ENCODE data around the gene USP49.
"Not testable (repeated sequence)": the region's sequence is repeated elsewhere in the genome, so short reads cannot be mapped to it uniquely, and the experiment has no call there.

USP49 gene

DNA sequence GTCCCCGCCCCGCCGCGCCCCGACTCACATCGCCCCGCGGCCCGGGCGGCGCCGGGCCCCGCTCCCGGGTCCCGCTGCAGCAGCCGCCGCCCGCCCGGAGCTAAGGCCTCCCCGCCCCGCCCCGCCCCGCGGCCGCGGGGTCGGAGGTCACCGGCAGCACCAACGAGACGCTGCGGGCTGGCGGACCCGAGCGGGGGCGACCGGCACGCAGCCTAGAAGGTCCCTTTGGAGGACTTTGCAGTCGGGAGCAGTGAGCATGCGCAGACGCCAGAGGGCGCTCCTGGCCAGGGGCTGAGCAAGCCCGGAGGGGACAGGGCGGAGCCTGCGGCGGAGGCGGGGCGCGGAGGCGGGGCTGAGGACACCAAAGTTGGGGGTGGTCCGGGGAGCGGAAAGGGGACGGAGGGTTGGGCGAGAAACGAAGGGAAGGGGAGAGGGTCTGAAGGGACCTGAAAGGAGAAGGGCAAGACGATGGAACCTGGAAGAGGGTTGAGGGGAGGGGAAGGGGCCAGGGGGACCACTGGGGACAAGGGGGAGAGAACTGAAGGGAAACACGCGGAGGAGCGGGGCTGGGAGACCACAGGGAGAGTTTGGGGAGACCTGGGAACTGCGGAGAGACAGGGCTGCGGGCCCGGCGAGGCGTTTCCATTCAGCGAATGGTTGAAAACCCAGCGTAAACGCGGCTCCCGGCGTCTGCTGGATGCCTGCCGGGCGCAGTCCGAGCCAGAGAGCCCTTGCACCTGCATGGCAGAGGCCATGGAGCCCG is 115.2 kb downstream of the USP49 start, which contains the start of gene FRS3:
FRS3 (minus strand) TSS at position 113 of the 763 bp plus-strand sequence. CDS start 2,913 bp downstream, outside the sequence.
- DNase-seq (ENCODE audit: low read depth in 3 of 3), result peak; percentile 98 to 100 (median 99)

DNA sequence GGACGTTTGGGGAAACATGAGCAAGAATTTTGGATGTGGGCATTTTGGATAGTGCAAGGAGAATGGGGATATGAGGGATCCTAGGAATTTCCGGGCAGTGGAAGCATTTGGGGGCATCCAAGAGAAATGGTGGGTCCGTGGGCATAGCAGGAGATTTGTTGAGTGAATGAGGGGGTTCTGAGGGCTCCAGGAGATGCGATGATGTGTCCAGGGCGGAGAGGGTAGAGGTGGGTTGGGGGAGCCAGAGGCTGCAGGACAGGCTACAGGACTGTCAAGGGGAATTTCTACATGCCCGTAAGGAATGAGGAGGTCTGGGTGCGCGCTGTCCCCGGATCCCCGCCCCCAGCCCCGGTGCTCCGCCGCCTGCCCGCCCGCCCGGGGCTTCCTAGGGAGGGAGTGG is 115.8 kb downstream of the USP49 start:
- no peak for DNase-seq (ENCODE audit: low read depth in 3 of 3)

DNA sequence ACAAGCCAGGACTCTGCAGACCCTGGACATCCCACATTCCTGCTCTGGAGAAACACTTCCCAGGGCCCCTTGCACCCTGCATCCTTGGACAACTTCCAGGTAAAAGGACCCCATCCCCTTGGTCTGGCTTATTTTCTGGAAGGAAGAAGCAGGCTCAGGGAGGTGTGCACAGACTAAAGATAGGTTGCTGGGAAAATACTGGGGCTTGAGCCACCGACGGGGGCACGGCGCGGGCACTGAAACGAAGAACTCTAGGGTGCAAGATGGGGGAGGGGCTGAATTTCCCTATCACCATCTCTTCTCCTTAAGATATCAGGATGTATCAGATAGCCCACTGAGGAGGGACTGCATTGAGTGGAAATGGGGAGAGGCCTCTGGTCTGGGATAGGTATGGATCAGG is 116.3 kb downstream of the USP49 start:
- DNase-seq (ENCODE audit: low read depth in 3 of 3), result no peak

DNA sequence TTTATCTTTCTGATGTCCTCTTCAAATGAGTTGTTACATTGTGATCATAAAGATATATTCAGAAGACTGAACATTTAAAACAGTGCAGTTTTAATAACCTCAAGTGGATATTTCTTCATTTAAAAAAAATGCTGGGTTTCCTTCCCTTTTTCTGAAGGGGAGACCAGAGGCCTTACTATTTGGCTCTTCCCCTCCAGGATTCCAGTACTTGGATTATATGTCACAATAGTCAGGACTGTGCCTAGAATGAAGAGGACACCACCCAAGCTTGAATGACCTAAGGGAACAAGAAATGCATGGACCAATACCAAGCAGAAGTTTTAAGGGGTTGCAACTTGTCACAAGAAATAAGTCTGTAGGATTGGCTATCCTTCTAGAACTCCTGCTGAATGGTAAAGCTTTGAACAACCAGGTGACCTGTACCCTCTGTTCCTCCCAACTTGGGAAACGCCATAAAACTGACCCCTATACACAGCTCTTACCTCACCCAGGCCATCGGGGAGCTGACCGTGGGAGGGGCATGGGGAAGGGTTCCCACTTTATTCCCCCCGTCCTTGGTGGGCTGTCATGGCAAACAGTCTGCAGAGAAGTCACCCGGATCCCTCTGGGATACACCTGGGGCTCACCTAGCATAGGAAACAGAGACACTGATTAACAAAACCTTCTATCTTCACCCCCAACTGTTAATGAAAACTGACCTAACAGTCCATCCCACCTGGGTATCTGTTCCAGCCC is 117.5 kb downstream of the USP49 start:
- no peak for DNase-seq (ENCODE audit: low read depth in 3 of 3)

DNA sequence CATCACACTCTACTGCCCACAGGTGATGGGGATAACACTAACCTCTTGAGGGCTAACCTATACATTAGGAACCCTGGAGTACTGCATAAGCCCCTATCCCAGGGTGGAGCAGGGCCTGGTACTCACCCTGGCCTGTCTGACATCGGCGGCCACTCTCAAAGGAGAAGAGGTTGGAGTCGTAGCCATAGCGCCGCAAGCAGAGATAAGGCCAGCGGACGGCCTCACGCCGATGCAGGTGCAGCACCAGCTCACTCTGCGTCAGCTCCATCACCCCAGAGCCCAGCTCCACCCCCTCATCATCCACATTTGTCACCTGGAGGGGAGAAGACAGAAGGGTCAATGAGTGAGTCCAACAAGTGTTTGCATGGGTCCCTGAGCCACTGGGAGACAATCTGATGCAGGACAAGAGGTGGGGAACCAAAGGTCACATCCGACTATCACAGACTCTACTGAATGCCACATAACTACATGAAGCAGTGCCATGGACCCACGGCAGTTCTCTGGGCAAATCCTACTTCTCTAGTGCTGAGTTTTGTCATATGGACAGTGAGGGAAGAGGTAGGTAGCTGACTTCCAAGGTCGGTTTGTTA is 119.8 kb downstream of the USP49 start:
- no peak for DNase-seq (ENCODE audit: low read depth in 3 of 3)

DNA sequence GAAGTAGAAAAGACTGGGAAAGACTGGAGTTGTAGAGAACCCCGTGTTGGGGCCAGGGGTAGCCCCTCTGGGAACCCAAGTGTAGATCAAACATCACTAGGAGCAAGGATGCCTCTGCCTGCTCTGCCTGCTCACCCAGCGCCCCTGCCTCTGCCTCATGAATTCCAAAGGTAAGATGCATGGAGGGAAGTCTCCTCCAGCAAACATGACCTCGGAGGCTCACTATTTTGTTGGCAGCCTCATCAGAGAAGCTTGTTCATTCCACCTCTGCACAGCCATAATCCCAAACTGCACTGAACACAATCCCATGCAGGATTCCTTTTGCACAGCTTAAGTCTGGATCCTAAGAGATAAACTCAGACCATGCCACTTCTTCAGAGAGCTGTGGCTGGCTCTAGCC is 120.3 kb downstream of the USP49 start:
- no peak for DNase-seq (ENCODE audit: low read depth in 3 of 3)

DNA sequence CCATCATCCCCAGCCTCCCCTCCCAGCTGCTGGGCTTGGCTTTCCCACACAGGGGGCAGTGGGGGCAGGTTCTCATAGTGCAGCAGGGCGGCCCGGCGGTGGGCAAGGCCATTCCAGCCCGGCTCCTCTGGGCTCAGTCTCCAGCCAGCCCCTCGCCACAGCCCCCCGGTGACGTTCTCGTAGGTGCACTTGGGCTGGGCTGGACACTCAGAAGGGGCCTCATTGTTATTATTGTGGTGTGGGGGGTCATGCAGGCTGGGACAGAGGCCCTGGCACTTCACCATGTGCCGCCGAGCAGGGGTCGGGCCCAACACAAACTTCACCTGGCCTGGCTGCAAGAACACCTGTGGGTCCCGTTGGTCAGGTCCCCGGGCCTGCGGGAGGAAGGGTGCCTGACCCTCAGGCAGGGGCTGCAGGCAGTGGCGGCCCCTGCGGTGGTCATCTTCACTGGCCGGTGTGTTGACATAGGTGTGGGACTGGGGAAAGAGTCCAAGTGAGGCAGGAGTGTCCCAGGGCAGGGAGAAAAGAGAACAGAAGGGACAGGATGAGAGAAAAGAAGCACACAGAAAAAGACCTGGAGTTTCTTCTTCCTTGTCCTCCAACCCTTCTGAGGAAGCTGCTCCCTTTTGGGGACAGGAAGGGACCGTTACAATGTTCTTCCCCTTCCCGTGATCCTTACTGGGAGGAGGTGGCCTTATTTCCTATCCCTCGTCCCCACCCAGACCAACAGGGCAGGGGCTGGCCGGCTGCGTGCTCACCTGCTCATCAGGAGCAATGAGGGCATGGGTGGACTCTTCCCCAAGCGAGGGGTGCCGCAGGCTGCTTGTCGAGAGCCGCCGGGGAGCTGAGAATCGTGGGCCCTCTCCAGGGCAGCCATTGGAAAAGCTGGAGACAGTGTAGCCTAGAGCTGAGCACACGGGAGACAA is 123.9 kb downstream of the USP49 start:
- no peak for DNase-seq (ENCODE audit: low read depth in 3 of 3)

DNA sequence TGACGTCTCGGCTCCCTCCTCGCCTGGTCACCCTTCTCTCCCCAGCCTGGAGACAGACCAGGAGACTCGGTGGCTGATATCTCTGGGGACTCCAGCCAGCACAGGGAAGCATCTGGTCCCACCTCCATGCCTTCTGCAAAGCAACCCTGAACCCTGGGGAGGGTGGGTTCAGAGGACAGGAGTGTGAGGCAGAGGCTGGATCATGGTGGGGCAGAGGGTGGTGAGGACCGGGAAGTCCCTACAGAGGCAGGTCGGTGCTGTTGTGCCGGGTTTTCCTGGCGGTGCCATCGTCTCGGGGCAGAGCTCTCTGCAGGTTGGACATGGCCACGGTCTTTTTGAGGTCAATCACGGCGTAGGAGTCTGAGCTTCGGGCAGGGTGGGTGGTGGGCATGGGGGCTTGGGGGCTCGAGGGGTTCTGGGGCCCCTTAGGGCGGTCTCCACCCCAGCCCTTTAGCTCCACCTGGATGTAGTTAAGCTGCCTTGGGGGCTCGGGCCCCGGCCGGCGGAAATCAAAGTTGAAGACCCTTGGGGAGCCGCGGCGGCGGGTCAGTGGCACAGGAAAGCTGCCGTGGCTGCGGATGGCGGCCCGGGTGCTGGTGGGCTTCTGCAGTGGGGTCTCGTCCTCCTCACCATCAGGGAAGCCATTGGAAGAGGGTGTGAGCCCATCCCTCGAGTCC is 124.7 kb downstream of the USP49 start:
- no peak for DNase-seq (ENCODE audit: low read depth in 3 of 3)

DNA sequence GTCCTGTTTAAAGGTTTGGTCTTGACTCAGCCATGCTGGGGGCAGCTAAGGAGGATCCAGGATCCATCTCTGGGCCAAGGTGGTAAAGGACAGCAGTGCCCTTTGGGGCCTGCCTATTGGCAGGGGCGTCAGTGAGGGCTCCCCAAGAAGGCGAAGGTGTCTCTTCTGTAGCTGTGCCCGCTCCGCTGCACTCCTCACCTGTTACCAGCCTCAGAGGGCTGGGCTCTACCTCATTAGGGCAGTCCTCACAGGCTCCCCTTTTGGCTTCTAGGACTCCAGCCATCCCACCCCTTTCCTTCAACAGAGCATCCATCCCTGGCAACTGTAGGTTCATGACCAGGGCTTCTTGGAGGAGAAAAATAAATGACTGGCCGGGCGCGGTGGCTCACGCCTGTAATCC is 125.8 kb downstream of the USP49 start:
- DNase-seq (ENCODE audit: low read depth in 3 of 3), result no peak

DNA sequence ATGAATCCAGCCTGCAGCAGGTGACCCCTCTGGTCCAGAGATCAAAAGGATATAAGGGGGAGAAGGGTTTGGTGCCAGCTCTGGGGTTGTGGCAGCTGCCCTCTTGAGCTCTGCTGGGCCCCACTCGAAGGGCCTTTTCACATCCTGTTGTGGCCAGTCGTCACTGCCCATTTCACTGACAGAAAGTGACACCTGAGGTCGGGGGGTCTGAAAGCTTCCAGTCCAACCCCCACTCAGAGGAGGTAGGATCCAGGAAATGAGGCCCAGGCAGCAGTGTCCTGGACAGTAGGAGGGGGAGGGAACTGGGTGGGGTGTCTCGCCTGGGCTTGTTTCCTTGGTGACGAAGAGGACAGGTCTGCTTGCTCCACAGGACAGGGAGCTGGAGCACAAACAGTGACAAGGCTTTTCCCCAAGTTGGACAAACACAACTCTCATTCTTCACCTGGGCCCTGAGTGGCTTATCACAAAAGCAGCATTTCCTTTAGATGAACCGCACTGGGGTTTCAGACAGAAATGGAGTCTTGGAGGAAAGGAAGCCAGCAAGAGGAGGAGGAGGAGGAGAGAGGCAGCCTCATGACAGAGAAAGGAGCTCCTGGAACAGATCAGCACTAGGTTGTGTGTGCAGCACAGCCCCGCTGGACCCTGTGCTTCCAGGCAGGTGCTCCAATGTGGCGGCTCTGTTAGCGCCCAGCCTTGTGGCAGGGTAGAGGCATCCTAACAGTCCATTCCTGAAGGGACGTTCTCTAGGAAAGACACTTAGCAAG is 126.4 kb downstream of the USP49 start:
- DNase-seq (ENCODE audit: low read depth in 3 of 3), result no peak

DNA sequence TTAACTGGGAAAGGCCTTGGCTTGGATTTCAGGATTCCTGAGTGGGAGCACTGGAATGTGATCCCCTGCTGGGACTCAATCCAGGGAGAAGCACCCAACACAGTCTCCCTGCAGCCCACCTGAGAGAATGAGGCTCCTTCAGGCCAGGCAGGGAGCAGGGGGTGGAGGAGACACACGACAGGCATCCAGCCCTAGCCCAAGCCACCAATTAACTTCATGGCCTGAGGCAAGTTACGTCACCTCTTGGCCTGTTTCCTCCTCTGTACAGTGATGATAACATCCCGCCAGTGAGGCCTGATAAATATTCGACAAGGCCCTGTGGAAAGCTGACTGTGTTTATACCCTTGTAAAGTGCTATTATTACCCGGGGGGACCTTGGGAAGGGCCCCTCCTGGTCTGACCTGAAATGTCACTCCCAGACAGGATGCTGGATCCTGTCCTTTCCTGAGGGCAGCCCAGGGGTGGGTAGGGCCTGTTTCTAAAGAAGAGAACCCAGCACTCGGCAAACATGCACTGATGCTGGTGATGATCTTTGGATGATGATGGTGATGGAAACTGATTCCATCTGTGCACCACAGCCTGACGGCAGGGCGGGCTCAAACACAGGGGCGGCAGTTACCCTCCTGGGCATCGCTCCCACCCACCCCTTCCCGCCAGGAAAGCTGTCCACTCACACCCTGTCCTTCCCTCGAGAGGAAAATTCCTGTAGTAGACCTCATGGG is 127.9 kb downstream of the USP49 start:
- DNase-seq (ENCODE audit: low read depth in 3 of 3), result no peak

DNA sequence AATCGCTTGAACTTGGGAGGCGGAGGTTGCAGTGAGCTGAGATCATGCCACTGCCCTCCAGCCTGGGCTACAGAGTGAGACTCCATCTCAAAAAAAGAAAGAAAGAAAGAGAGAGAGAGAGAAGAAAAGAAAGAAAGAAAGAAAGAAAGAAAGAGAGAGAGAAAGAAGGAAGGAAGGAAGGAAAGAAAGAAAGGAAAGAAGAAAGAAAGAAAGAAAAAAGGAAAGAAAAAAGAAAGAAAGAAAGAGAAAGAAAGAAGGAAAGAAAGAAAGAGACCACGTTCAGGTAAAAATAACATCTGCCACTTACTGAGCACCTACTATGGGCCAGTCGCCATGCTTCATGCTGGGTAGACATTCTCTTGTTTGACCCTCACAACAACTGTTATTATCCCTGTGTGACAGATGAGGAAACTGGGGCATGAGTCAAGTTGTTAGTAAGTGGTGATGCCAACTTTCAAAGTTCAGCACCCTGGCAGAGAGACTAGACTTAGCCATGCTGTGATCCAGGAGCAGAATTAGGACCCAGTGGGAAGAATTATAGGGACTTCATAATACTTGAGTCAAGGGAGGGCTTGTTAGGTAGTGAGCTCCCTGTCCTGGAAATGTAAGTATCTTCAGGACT is 129.0 kb downstream of the USP49 start:
- DNase-seq (ENCODE audit: low read depth in 3 of 3), result not testable (repeated sequence)

DNA sequence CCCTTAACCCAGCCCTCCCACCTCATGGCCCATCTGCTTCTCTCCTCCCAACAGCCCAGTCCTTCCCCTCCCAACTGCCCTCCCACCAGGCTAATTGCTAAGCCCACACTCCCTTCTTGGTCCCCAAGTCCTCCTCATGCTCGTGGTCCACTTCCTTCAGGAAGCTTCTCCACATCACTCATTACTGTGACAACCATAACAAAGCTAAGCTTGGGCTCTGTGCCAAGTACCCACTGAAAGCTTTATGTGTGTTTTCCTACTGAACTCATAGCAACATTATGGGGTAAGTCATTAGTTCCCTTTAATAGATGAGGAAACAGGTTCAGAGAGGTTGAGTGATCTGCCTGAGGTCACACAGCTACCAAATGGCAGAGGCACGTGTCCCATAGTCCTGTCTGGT is 131.7 kb downstream of the USP49 start:
- DNase-seq (ENCODE audit: low read depth in 3 of 3), result no peak

DNA sequence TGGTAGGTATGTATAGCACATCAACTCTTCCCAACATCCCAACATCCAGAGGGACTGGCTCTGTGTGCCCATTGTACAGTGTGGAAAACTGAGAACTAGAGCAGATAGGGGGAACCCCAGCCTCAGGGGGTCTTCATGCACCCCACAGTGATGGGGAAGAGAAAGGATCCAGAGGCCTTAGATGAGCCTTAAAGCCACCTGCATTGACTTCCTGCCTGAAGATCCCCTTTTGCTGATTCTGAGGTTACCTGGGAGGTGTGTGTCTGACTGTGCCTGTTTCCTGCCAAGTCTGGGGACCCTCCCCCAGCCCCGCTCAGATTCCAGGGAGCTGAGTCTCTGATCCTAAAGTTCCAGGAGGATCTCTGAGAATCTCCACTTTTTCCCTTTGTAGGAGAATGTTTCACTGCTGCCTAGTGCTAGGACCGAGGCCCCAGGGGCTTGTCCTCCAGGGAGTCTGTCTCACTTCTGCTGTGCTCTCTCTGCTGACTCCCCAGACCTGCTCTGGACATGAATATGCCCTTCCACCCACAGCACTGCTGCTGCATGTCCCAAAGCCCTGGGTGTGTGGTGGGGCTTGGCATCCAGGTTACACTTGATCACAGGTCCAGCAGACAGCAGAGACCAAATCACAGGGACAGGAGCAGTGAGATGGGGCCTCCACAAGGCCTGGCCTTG is 135.1 kb downstream of the USP49 start:
- no peak for DNase-seq (ENCODE audit: low read depth in 3 of 3)

DNA sequence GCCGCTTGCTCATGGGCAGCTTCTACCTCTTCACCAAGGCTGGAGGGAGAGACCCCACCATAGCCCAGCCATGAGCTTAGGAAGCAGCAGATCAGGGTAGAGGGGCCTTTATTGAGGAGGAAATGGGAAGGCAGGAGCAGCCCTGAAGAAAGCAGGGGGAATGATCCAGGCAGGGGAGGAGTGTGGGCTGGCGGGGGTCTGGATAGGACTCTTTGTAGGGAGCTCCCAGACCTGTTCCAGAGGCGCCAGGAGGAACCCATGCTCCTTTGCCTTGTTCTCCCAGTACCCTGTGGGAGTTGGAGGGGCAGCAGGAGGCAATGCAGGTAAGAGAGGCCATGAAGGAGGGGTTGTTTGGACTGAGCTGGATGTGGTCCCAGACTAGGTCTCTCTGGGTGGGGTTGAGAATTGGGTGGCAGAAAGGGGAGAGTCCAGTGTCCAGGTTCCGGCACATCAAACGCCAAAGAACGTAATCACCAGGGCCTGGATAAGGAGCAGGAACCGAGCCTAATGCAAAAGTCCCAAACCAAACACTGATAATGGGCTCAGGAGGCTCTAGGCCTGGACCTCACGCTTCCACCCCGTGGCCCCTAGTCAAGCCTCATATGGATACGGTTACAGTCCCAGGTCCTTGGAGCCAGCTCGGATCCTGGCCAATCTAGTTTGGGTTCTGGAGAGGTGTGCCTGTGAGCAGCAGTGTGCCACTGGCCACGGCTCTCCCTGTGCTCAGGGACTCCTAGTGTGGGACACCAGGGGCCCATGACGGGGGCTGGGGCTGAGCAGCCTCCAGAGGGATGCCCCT is 135.9 kb downstream of the USP49 start:
- DNase-seq (ENCODE audit: low read depth in 3 of 3), result no peak

DNA sequence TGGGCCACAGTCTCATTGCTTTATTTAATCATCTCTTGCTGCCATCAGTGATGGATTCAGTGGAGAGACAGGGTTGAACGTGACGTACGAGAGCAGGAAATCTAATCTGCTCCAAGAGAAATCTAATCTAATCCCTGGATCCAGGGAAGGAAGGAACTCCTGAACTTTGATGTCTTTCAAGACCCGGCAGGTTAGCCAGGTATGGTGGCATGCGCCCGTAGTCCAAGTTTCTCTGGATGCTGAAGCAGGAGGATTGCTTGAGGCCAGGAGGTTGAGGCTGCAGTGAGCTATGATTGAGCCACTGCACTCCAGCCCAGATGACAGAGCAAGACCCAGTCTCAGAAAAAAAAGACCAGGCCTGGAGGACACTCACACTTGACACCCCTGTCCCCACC is 136.5 kb downstream of the USP49 start:
- no peak for DNase-seq (ENCODE audit: low read depth in 3 of 3)

DNA sequence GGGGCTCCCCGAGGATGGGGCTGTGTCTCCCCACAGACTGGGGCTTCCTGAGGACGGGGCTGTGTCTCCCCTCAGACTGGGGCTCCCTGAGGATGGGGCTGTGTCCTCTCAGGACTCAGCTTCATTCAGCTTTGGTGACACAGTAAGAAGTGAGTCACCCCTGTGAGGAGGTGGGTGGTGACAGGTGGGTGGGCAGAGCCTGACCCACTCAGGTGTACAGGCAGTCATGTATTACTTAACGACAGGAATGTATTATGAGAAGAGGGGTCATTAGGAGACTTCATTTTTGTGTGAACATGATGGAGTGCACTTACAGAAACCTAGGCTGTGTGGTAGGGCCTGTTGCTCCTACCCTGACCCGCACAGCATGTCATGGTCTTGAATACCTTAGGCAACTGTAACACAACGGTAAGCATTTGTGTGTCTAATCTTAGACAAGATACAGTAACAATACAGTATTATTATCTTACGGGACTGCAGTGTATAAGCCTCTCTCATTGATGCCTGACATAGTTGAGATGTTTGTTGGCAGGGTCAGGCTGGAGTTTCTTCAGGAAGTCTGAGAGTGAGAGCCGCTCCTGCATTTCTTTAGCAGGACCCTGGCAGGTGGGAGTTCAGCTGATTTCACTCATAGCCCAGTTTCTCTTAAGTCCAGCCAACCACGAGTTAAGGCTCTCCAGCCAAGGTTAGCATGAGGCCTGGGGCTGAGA is 137.1 kb downstream of the USP49 start:
- DNase-seq (ENCODE audit: low read depth in 3 of 3), result no peak

Data from stimulated activated CD4-positive, alpha-beta T cell treated with anti-CD3 and anti-CD28 coated beads, TNF-alpha, amount 100 ng/mL, for 24 hours (primary cell).